Measurements from ENCODE around the gene SYTL5. TPM values are rescaled to one million over a fixed set of nuclear protein-coding genes. Genes with fewer than 3 reads are reported as not detected.

SYTL5 gene
- total and polyA plus RNA-seq, 2 experiments from 2014 or later: 2.0 to 3.7 TPM

DNA sequence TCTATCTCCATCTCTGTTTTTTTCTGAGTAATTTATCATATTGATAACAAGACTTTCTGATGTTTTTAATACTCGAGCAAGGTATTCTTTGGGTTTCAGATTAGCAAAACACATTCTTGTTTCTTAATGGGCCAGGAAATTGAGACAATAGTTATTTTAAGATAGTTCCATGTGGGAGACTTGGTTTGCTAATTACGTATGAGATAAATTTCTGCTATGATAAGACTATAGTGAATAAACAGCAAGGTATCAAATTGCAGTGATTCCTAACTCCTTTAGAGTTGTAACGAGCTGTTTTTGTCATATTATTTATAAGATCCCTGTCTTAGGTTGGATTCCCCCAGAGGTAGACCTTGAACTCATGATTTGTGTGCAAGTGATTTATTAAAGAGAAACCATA lies 38.3 kb downstream of the SYTL5 start:
- TF ChIP-seq, protein P1, sequence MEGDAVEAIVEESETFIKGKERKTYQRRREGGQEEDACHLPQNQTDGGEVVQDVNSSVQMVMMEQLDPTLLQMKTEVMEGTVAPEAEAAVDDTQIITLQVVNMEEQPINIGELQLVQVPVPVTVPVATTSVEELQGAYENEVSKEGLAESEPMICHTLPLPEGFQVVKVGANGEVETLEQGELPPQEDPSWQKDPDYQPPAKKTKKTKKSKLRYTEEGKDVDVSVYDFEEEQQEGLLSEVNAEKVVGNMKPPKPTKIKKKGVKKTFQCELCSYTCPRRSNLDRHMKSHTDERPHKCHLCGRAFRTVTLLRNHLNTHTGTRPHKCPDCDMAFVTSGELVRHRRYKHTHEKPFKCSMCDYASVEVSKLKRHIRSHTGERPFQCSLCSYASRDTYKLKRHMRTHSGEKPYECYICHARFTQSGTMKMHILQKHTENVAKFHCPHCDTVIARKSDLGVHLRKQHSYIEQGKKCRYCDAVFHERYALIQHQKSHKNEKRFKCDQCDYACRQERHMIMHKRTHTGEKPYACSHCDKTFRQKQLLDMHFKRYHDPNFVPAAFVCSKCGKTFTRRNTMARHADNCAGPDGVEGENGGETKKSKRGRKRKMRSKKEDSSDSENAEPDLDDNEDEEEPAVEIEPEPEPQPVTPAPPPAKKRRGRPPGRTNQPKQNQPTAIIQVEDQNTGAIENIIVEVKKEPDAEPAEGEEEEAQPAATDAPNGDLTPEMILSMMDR (IDR thresholded peaks at IDR 0.05; ENCODE audit: low read depth, low read length): no peak
- no peaks in the 10 kb centered on the region for H3K27me3 ChIP-seq
- H3K4me3 ChIP-seq: no peak overlapping the region
- no peaks in the 10 kb centered on the region for H3K4me1 ChIP-seq (ENCODE audit: low read depth)
- H3K27ac ChIP-seq: no peak overlapping the region
- no peak for DNase-seq (ENCODE audit: low read depth in 1 of 2, low spot score in 1 of 2)
- H3K36me3 ChIP-seq: no peaks in the 10 kb centered on the region
- no peaks in the 10 kb centered on the region for H3K9me3 ChIP-seq (ENCODE audit: low read depth)

DNA sequence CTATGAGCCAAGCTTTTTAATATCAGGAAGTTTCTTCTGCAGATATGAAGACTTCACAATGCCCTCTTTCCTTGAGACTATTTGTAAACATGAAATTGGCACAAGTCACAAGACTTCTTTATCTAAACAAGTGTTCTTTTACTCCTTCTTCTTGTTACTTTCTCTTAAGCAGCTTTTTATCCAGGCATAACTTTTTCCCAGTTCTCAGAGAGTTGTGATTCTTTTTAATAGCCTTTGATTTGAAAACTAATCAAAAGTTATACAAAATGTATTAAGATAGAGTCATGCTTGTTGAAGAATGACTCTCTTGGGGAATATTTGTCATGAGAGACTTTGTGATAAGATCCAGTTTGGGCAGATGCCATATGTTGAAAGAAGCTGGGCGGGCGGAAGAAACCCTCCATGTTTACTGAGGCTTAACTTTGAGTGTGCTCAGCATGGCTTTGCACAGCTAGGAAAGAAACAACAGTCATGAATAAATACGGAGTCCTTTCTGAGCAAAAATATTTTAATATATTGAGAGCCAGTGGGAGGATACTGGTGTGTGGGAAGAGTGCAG lies 39.3 kb downstream of the SYTL5 start:
- Histone ChIP-seq H3K4me1 (ENCODE audit: low read depth) (no peaks in the 10 kb centered on the region), H3K27me3 (no peaks in the 10 kb centered on the region), H3K9me3 (ENCODE audit: low read depth) (no peaks in the 10 kb centered on the region), H3K36me3 (no peaks in the 10 kb centered on the region), H3K4me3 (no peak overlapping the region), H3K27ac (no peak overlapping the region)
- peak in 1 of 2 donors; percentile 51 for DNase-seq (ENCODE audit: low read depth in 1 of 2, low spot score in 1 of 2)
- TF ChIP-seq, protein P1 (IDR thresholded peaks at IDR 0.05; ENCODE audit: low read depth, low read length): no peak

DNA sequence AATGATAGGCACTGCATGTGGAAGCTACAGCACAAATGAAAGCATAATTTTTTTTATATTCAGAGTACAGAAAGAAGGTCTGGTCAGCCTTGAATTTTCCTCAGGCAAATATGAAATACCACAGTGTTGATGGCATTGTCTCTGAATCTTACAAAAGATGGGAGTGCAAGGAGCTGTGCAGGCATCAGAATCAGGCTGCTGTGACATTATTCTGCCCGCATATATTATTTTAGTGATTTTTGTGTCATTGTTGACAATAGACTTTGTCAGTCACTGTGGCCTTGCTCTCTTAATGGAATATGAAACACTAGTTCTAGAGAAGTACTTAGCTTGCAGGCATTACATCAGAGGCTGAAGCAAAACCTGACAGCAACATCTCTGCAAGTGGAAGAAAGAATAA lies 42.5 kb downstream of the SYTL5 start:
- H3K4me1 ChIP-seq (ENCODE audit: low read depth): no peaks in the 10 kb centered on the region
- TF ChIP-seq, protein P1 (IDR thresholded peaks at IDR 0.05; ENCODE audit: low read depth, low read length): no peak
- H3K27me3 ChIP-seq: no peaks in the 10 kb centered on the region
- no peaks in the 10 kb centered on the region for H3K36me3 ChIP-seq
- no peak overlapping the region for H3K4me3 ChIP-seq
- H3K9me3 ChIP-seq (ENCODE audit: low read depth): no peaks in the 10 kb centered on the region
- DNase-seq (ENCODE audit: low read depth in 1 of 2, low spot score in 1 of 2): no peak
- H3K27ac ChIP-seq: no peak overlapping the region

DNA sequence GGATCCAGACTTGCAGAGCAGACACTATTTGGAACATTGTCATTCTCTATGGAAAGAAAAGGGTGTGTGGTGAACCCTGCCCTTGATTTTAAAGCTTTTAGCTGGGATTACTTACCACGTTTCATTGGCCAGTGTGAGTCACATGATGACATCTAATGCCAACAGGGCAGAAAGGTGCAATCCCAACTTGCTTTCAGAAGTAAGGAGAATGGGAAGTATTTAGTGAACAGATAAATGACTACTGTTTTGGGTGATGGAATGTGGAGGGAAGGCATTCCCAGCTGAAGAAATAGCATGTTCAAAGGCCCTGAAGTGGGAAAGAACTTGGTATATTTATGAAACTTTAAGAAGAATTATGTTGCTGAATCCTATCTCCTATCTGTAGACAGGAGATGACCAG lies 44.5 kb downstream of the SYTL5 start:
- no peak overlapping the region for H3K27ac ChIP-seq
- DNase-seq (ENCODE audit: low read depth in 1 of 2, low spot score in 1 of 2): no peak
- no peaks in the 10 kb centered on the region for H3K4me1 ChIP-seq (ENCODE audit: low read depth)

DNA sequence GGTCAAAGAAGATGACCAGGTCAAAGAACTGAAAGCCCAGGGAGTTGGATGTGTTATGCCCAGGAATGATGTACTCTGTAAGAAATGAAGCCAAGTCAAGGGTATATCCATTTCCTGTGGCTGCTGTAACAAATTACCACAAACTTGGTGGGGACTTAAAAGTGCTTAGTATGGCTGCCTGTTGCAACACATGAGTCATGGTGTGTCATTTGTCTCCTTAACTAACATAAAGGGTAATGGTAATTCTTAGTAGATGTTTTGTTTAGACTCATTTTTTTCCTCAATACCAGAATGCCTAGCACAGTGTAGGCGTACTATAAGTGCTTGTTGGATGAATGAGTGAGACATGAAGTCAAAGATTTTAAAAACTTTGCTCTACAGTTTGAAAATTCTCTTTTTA lies 45.7 kb downstream of the SYTL5 start:
- Histone ChIP-seq H3K27me3 (no peaks in the 10 kb centered on the region), H3K27ac (no peak overlapping the region), H3K36me3 (no peaks in the 10 kb centered on the region), H3K4me3 (no peak overlapping the region), H3K9me3 (ENCODE audit: low read depth) (no peaks in the 10 kb centered on the region), H3K4me1 (ENCODE audit: low read depth) (no peaks in the 10 kb centered on the region)
- DNase-seq (ENCODE audit: low read depth in 1 of 2, low spot score in 1 of 2): peak in 1 of 2 donors; percentile 74
- TF ChIP-seq, protein P1 (IDR thresholded peaks at IDR 0.05; ENCODE audit: low read depth, low read length): no peak

More for the DNA sequence above, 44.5 kb downstream of the SYTL5 start:
- Histone ChIP-seq H3K9me3 (ENCODE audit: low read depth) (no peaks in the 10 kb centered on the region), H3K4me3 (no peak overlapping the region), H3K36me3 (no peaks in the 10 kb centered on the region), H3K27me3 (no peaks in the 10 kb centered on the region)
- TF ChIP-seq, protein P1 (IDR thresholded peaks at IDR 0.05; ENCODE audit: low read depth, low read length): no peak

Measured in cardiac muscle cell (in vitro differentiated cells and primary cell).